ENCODE results near the gene DUOXA1.

DNA sequence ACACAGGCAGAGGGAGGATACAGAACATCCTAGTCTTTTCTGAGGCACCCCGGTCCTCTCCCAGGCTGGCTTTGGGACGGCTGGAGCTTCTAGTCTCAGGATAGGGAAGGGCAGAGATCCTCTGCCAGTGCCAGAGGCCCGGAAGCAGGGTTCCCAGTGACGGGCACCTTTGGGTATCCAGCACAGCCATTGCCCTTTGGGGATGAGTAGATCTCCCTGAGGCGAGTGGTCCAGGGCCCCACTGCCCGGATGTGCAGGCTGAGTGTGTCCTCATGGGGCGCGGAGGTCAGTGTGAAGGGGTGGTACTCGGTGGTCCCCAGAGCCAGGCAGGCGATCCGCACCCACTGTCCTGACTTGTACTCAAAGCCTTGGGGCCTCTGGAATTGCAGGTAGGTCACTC lies 34.0 kb downstream of the DUOXA1 start:
- TF ChIP-seq POLR2A (IDR thresholded peaks at IDR 0.05; ENCODE audit: low read length) (no peak), GATA1 (IDR thresholded peaks at IDR 0.05; ENCODE audit: low read depth, low read length) (no peak)
